OCI-LY1 (cell line): ENCODE data around the gene CELF4.

Experiments used
- CTCF ChIP-seq: fragments of 200-600 bp; sonication (generic), shearing (Covaris generic); IDR thresholded peaks from 2 replicates; pipeline ENCODE4 v1.5.1; 2017; ENCODE audit warnings: mild to moderate bottlenecking, antibody characterized with exemption, low read length, moderate library complexity, mixed read lengths
- EZH2 ChIP-seq: fragments of 200-600 bp; sonication (generic), shearing (Covaris generic); IDR thresholded peaks from 2 replicates; pipeline ENCODE4 v1.8.0; 2017; ENCODE audit warnings: borderline replicate concordance, mixed run types, mild to moderate bottlenecking, antibody characterized with exemption, low read length, moderate library complexity, mixed read lengths

GRCh38 chr18:37577051-37577611 lies 11.5 kb upstream of the CELF4 start:
- TF ChIP-seq CTCF (no peak), EZH2 (no peak)
